Heart left ventricle (tissue), 16 donors: ENCODE data around the gene KIF20B. TPM values are rescaled to one million over a fixed set of nuclear protein-coding genes. Genes with fewer than 3 reads are reported as not detected.

Experiments used
- ATAC-seq, 4 donors: fragments of 200-7000 bp; cut with Tn5 transposase; one replicate each; pipeline ENCODE4 v1.9.1; 2020 to 2022; ENCODE audit warnings: moderate library complexity in 4 of 4, mild to moderate bottlenecking in 3 of 4, moderate number of reproducible peaks in 1 of 4
- DNase-seq, 5 donors: peaks; one replicate each; pipeline ENCODE4 v3.0.0-alpha.2; 2020
- H3K27ac ChIP-seq, 12 donors: fragments of 200-600 bp; sonication (generic) in 4 of 12; one replicate each; pipeline versions ENCODE4 v1.5.0 to v1.8.0; 2016 to 2022; ENCODE audit warnings: mild to moderate bottlenecking in 2 of 12
- H3K27me3 ChIP-seq, 9 donors: fragments of 200-600 bp; sonication (generic) in 2 of 9; one replicate each; pipeline versions ENCODE4 v1.5.1 to v1.8.0; 2016 to 2022; ENCODE audit warnings: mild to moderate bottlenecking in 3 of 9
- H3K36me3 ChIP-seq, 9 donors: fragments of 200-600 bp; sonication (generic) in 2 of 9; one replicate each; pipeline versions ENCODE4 v1.5.0 to v1.8.0; 2018 to 2022; ENCODE audit warnings: mild to moderate bottlenecking in 2 of 9
- H3K4me1 ChIP-seq, 12 donors: fragments of 200-600 bp; sonication (generic) in 4 of 12; one replicate each; pipeline versions ENCODE4 v1.5.0 to v1.8.0; 2016 to 2022; ENCODE audit warnings: mild to moderate bottlenecking in 3 of 12
- H3K4me3 ChIP-seq, 12 donors: fragments of 200-600 bp; sonication (generic) in 4 of 12; one replicate each; pipeline versions ENCODE4 v1.5.0 to v1.8.0; 2017 to 2022; ENCODE audit warnings: mild to moderate bottlenecking in 9 of 12, moderate library complexity in 4 of 12
- H3K9me3 ChIP-seq, 12 donors: fragments of 200-600 bp; sonication (generic) in 4 of 12; one replicate each; pipeline versions ENCODE4 v1.5.0 to v1.8.0; 2016 to 2022; ENCODE audit warnings: mild to moderate bottlenecking in 1 of 12
- POLR2A ChIP-seq, 2 donors: fragments of 450-650 bp; IDR thresholded peaks; one replicate each; pipeline ENCODE4 v1.6.1; 2017; ENCODE audit warnings: antibody characterized with exemption in 2 of 2, mild to moderate bottlenecking in 2 of 2, moderate library complexity in 2 of 2
- WGBS, 4 donors: extraction: QIAGEN DNeasy Blood & Tissue Kit in 2 of 4; methylation state at CpG; one replicate each; pipeline versions ENCODE4 v1.1.5 to v1.1.7; 2013 to 2018; 5-methylcytosine and 5-hydroxymethylcytosine counted together
- intact Hi-C, 10 donors: fragments of 100-400 bp; cut with DNase I; formaldehyde crosslinking; loops; one replicate each; pipeline versions ENCODE4 v1.11.1 to v1.14.2; 2022
- polyA plus RNA-seq, 2 donors: library from polyadenylated mRNA; stranded (reverse); fragments of 200-250 nt; gene quantifications; one replicate each; pipeline ENCODE4 v1.2.3, GENCODE V29; 2013
- total RNA-seq, 9 donors: library from RNA; depleted of rRNA in 2 of 9; stranded (reverse); fragments of >200 nt in 2 of 9; fragmentation: NEBNext Ultra II Directional in 3 of 9; extraction: Animal tissue kit (Norgen Biotek cat#: 25700) in 3 of 9; gene quantifications; one replicate each; pipeline versions ENCODE4 v1.1.0 to v1.2.4, GENCODE V29; 2016 to 2023
- TF ChIP-seq, protein P1 (sequence below), 12 donors: fragments of 200-600 bp; sonication (generic) in 4 of 12; IDR thresholded peaks; one replicate each; pipeline versions ENCODE4 v1.5.0 to v1.8.0; 2018 to 2022; ENCODE audit warnings: antibody characterized with exemption in 12 of 12, mild to moderate bottlenecking in 5 of 12
- donor health status: ischemic (EF 13 %, LVEDD 7.1; RV severe dilation, severe dysfunction).
- donor health status: healthy with polysubstance abuse.
- donor health status: DM: no; HTN: yes; CAD: no.
- donor health status: DM: no; HTN: no; CAD: no.
- donor health status: ischemic (EF 25% LVEDD 6.9; RV normal size, moderate dysfunction).
- donor health status: ischemic (EF 25% LVEDD 5.7; RV mildly dilated, moderate dysfunction).
- donor health status: healthy.
- donor health status: DM: yes; HTN: yes; CAD: no.
- donor health status: ischemic (EF 35%, LVEDD 5.7; RV mildly dilated, moderate dysfunction).
- donor health status: nonischemic (EF 11% LVEDD 7.7; RV severe dilation, severe dysfunction).
- donor health status: DM: yes; HTN: yes; CAD: no.
- donor health status: PGD.
- donor health status: ischemic (EF 29% LVEDD 5.4; RV normal size, mild dysfunction).
- donor health status: nonischemic (EF 23%, LVEDD 6.1; RV moderate dilation, normal function).

KIF20B gene
- total and polyA plus RNA-seq, 11 donors, result 0.50 to 8.6 (median 2.2) TPM

DNA sequence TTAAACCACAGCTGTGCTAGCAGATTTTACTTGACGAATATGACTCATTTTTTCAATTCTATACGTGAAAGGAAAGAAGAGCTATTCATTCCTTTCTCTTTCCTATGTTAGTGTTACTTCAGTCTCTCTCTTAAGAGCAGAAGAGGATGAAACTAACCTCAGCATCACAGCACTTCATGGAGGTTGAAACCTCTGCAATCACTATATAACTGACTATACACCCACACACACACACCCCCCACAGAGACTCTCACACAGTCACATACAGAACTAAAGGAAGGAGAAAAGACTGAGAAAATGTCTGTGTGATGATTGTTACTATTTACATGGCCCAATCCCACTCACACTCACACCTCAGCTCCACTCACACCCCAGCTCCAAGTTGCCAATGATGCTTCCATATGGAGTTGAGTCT, 104.2 kb downstream of the KIF20B start:
- Histone ChIP-seq H3K4me1 (no peaks in the 10 kb centered on the region), H3K27ac (no peak overlapping the region), H3K27me3 (no peaks in the 10 kb centered on the region), H3K4me3 (no peak overlapping the region), H3K9me3 (peaks cover 0 to 1% (median 0%) of the 10 kb centered on the region in 12 donors), H3K36me3 (no peaks in the 10 kb centered on the region)
- WGBS, 4 donors, result 68 to 71% (median 70%) methylated on average over 2 of the region's 2 CpGs
- intact Hi-C loops, result no loop called here
- TF ChIP-seq, protein P1, sequence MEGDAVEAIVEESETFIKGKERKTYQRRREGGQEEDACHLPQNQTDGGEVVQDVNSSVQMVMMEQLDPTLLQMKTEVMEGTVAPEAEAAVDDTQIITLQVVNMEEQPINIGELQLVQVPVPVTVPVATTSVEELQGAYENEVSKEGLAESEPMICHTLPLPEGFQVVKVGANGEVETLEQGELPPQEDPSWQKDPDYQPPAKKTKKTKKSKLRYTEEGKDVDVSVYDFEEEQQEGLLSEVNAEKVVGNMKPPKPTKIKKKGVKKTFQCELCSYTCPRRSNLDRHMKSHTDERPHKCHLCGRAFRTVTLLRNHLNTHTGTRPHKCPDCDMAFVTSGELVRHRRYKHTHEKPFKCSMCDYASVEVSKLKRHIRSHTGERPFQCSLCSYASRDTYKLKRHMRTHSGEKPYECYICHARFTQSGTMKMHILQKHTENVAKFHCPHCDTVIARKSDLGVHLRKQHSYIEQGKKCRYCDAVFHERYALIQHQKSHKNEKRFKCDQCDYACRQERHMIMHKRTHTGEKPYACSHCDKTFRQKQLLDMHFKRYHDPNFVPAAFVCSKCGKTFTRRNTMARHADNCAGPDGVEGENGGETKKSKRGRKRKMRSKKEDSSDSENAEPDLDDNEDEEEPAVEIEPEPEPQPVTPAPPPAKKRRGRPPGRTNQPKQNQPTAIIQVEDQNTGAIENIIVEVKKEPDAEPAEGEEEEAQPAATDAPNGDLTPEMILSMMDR (IDR thresholded peaks at IDR 0.05), result no peak
- no peak for TF ChIP-seq POLR2A (IDR thresholded peaks at IDR 0.05)
- ATAC-seq (no peak), DNase-seq (no peak)

DNA sequence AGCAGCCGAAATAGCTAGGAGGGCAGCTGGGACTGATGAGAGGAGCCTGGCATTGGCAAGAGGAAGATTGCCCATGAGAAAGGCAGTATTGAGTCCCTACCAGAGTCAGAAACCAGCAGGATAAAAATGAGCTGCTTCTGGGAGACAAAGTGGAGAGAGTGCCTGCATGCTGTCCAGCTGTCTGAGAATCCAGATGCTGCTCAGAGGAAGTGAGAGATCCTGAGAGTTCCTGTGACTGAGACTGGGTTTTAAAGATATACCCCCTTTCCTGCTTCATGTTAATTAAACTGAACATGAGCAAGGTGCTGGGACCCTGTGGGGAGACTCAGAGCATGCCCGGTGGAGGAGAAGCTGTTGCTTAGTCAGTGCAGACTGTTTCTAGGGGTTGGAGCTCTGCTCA, 107.5 kb downstream of the KIF20B start:
- no peak for DNase-seq
- 40 to 61% (median 52%) methylated on average over 2 of the region's 2 CpGs for WGBS, 4 donors
- Histone ChIP-seq H3K27ac (no peak overlapping the region), H3K4me3 (no peak overlapping the region), H3K27me3 (no peaks in the 10 kb centered on the region), H3K36me3 (no peaks in the 10 kb centered on the region), H3K4me1 (no peaks in the 10 kb centered on the region), H3K9me3 (no peaks in the 10 kb centered on the region)
- no peak for ATAC-seq
- no peak for TF ChIP-seq POLR2A (IDR thresholded peaks at IDR 0.05)
- TF ChIP-seq, protein P1 (IDR thresholded peaks at IDR 0.05), result no peak
- intact Hi-C loops, result no loop called here

DNA sequence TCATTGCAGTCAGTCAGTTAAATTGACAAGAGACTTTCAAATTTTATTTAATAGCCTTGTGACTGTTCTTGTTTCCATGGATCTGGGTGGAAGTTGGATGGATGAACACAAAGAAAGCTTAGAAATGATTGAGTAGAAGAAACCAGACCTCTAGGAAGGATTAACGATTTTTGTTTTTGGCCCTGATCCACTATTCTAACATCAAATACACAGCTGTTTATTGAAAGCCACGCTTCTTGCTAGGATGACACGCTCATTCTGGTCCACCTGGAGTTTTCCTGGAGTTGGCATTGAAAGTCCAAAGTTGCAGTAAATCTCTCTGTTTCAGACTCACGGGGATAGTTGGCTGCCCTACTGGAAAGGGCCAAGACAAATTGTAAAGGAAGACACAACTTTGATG, 108.4 kb downstream of the KIF20B start:
- 72 to 87% (median 79%) methylated on average over 4 of the region's 4 CpGs for WGBS, 4 donors
- Histone ChIP-seq H3K9me3 (no peaks in the 10 kb centered on the region), H3K27me3 (no peaks in the 10 kb centered on the region), H3K4me3 (no peak overlapping the region), H3K36me3 (no peaks in the 10 kb centered on the region), H3K27ac (no peak overlapping the region), H3K4me1 (no peaks in the 10 kb centered on the region)
- ATAC-seq, result no peak
- TF ChIP-seq, protein P1 (IDR thresholded peaks at IDR 0.05), result no peak
- TF ChIP-seq POLR2A (IDR thresholded peaks at IDR 0.05), result no peak
- DNase-seq, result no peak
- intact Hi-C loops, result no loop called here

DNA sequence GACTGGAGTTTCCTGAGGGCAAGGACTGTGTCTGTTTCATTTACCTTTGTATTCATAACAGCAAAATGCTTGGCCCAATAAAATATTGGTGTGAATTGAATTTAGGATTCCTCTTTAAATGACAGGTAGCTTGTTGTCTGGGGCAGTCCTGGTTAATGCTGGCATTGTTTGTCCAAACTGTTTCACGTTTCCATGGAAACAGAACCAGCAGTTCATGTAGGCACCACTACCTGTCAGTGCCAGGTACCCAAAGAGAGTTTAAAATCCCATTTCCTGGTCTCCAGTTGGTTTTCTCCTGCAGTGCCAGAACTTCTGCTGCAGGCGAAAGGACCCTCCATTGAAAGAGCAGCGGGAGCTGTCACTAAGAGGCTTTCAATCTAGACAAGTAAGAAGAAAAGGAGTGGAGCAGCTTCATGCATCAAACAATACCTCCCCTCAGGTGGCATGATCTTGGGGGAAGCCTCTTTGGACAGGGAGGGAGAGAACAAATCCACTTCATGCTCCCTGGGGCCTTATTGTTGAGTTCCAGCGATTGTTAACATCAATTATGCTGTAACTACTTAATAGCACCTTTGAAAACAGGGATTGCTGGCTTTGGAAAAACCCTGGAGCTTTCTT, 109.6 kb downstream of the KIF20B start:
- TF ChIP-seq, protein P1 (IDR thresholded peaks at IDR 0.05), result no peak
- no peak for TF ChIP-seq POLR2A (IDR thresholded peaks at IDR 0.05)
- WGBS, 4 donors, result 83 to 91% (median 84%) methylated on average over 4 of the region's 4 CpGs
- Histone ChIP-seq H3K4me1 (no peaks in the 10 kb centered on the region), H3K27me3 (no peaks in the 10 kb centered on the region), H3K36me3 (no peaks in the 10 kb centered on the region), H3K27ac (no peak overlapping the region), H3K4me3 (no peak overlapping the region), H3K9me3 (no peaks in the 10 kb centered on the region)
- ATAC-seq (no peak), DNase-seq (no peak)
- intact Hi-C loops, result no loop called here
